H9 (cell line): ENCODE data around the gene TECTA. TPM values are rescaled to one million over a fixed set of nuclear protein-coding genes. Genes with fewer than 3 reads are reported as not detected.

ENCODE experiments used
- DNase-seq: peaks from one replicate; pipeline ENCODE4 v3.0.0-alpha.2; 2017
- H2AFZ ChIP-seq: one replicate; pipeline ENCODE4 v1.6.1; 2013; ENCODE audit warnings: mild to moderate bottlenecking, low read length, control low read depth, moderate library complexity
- H2AK5ac ChIP-seq: 2 replicates; pipeline ENCODE4 v1.6.1; 2013; ENCODE audit warnings: low read length, control low read depth, mixed read lengths; ENCODE audit not compliant: insufficient read length
- H2BK120ac ChIP-seq: one replicate; pipeline ENCODE4 v1.6.1; 2013; ENCODE audit warnings: low read depth, mild to moderate bottlenecking, low read length, control low read depth, inconsistent platforms; ENCODE audit not compliant: poor library complexity, severe bottlenecking
- H2BK12ac ChIP-seq: 2 replicates; pipeline ENCODE4 v1.6.1; 2013; ENCODE audit warnings: low read length, control low read depth, mixed read lengths, low read depth; ENCODE audit not compliant: insufficient read length
- H2BK15ac ChIP-seq: 2 replicates; pipeline ENCODE4 v1.6.1; 2013; ENCODE audit warnings: low read depth, low read length, control low read depth
- H2BK20ac ChIP-seq: one replicate; pipeline ENCODE4 v1.6.1; 2013; ENCODE audit warnings: low read depth, mild to moderate bottlenecking, low read length, control low read depth, inconsistent platforms; ENCODE audit not compliant: poor library complexity, severe bottlenecking
- H2BK5ac ChIP-seq: 2 replicates; pipeline ENCODE4 v1.6.1; 2013; ENCODE audit warnings: low read length, control low read depth, mixed read lengths; ENCODE audit not compliant: insufficient read length
- H3K14ac ChIP-seq: 2 replicates; pipeline ENCODE4 v1.6.1; 2013; ENCODE audit warnings: low read length, control low read depth; ENCODE audit not compliant: insufficient read depth
- H3K18ac ChIP-seq: 2 replicates; pipeline ENCODE4 v1.6.1; 2013; ENCODE audit warnings: low read depth, mild to moderate bottlenecking, mixed read lengths, low read length, control low read depth; ENCODE audit not compliant: insufficient read length
- H3K23ac ChIP-seq: 2 replicates; pipeline ENCODE4 v1.6.1; 2013; ENCODE audit warnings: low read length, control low read depth, mixed read lengths, low read depth; ENCODE audit not compliant: insufficient read length
- H3K23me2 ChIP-seq: 2 replicates; pipeline ENCODE4 v1.6.1; 2013; ENCODE audit warnings: low read depth, mild to moderate bottlenecking, mixed read lengths, low read length, control low read depth; ENCODE audit not compliant: insufficient read length, poor library complexity, severe bottlenecking
- H3K27ac ChIP-seq: 2 replicates; pipeline ENCODE4 v1.5.1; 2013; ENCODE audit warnings: low read length, control low read depth, mixed read lengths, low read depth; ENCODE audit not compliant: insufficient read length
- H3K27me3 ChIP-seq: 2 replicates; pipeline ENCODE4 v1.6.1; 2013; ENCODE audit warnings: low read length, control low read depth, inconsistent platforms; ENCODE audit not compliant: insufficient read depth
- H3K4ac ChIP-seq: 2 replicates; pipeline ENCODE4 v1.6.1; 2013; ENCODE audit warnings: low read depth, mild to moderate bottlenecking, control low read depth, inconsistent platforms, low read length, moderate library complexity
- H3K4me1 ChIP-seq: 2 replicates; pipeline ENCODE4 v1.6.1; 2013; ENCODE audit warnings: low read length, control low read depth, inconsistent platforms; ENCODE audit not compliant: insufficient read depth
- H3K4me2 ChIP-seq: 2 replicates; pipeline ENCODE4 v1.6.1; 2013; ENCODE audit warnings: low read length, control low read depth, mixed read lengths; ENCODE audit not compliant: insufficient read length, insufficient read depth
- H3K56ac ChIP-seq: 2 replicates; pipeline ENCODE4 v1.6.1; 2013; ENCODE audit warnings: low read depth, mild to moderate bottlenecking, mixed read lengths, low read length, control low read depth; ENCODE audit not compliant: insufficient read length
- H3K79me1 ChIP-seq: 2 replicates; pipeline ENCODE4 v1.6.1; 2013; ENCODE audit warnings: low read depth, mild to moderate bottlenecking, moderate library complexity, low read length, control low read depth, inconsistent platforms; ENCODE audit not compliant: insufficient read depth, poor library complexity, severe bottlenecking
- H3K79me2 ChIP-seq: 2 replicates; pipeline ENCODE4 v1.6.1; 2013; ENCODE audit warnings: low read length, control low read depth, inconsistent platforms; ENCODE audit not compliant: insufficient read depth
- H3K9ac ChIP-seq: 2 replicates; pipeline ENCODE4 v1.6.1; 2013; ENCODE audit warnings: low read length, control low read depth, mixed read lengths; ENCODE audit not compliant: insufficient read length; ENCODE audit errors: extremely low read depth
- H3K9me3 ChIP-seq: one replicate; pipeline ENCODE4 v1.6.1; 2013; ENCODE audit warnings: low read depth, low read length, inconsistent platforms; ENCODE audit not compliant: control insufficient read depth
- H3T11ph ChIP-seq: one replicate; pipeline ENCODE4 v1.6.1; 2013; ENCODE audit warnings: mild to moderate bottlenecking, low read length, control low read depth, inconsistent platforms
- H4K20me1 ChIP-seq: one replicate; pipeline ENCODE4 v1.6.1; 2013; ENCODE audit not compliant: control insufficient read depth, insufficient read length, insufficient read depth
- H4K5ac ChIP-seq: 2 replicates; pipeline ENCODE4 v1.6.1; 2013; ENCODE audit warnings: low read depth, mild to moderate bottlenecking, mixed read lengths, low read length, control low read depth; ENCODE audit not compliant: insufficient read length
- H4K8ac ChIP-seq: replicated peaks from 2 replicates; pipeline ENCODE4 v1.6.1; 2013; ENCODE audit warnings: low read length, control low read depth, mixed read lengths, low read depth; ENCODE audit not compliant: insufficient read length
- H4K91ac ChIP-seq: 2 replicates; pipeline ENCODE4 v1.6.1; 2013; ENCODE audit warnings: low read depth, mild to moderate bottlenecking, moderate library complexity, mixed read lengths, low read length, control low read depth; ENCODE audit not compliant: insufficient read length
- H3K27ac Mint-ChIP-seq, 3 experiments: 2 replicates in 2 of 3; 3 replicates in 1 of 3; pipeline ENCODE4 v1.8.0; 2020 to 2021; ENCODE audit warnings: mixed read lengths in 3 of 3, mild to moderate bottlenecking in 1 of 3, moderate library complexity in 1 of 3
- H3K27me3 Mint-ChIP-seq: 2 replicates; pipeline ENCODE4 v1.8.0; 2021; ENCODE audit warnings: low read depth, mild to moderate bottlenecking, moderate library complexity, mixed read lengths
- H3K36me3 Mint-ChIP-seq, 3 experiments: 2 replicates in 2 of 3; 3 replicates in 1 of 3; pipeline ENCODE4 v1.8.0; 2020 to 2021; ENCODE audit warnings: low read depth in 3 of 3, mixed read lengths in 3 of 3; ENCODE audit not compliant: insufficient read depth in 1 of 3
- H3K4me1 Mint-ChIP-seq, 2 experiments: 2 replicates each; pipeline ENCODE4 v1.8.0; 2020; ENCODE audit warnings: mixed read lengths in 2 of 2
- H3K4me3 Mint-ChIP-seq, 2 experiments: 2 replicates in 1 of 2; 3 replicates in 1 of 2; pipeline ENCODE4 v1.8.0; 2020 to 2021; ENCODE audit warnings: mild to moderate bottlenecking in 2 of 2, mixed read lengths in 2 of 2, moderate library complexity in 1 of 2
- H3K9me3 Mint-ChIP-seq, 2 experiments: 2 replicates in 1 of 2; 3 replicates in 1 of 2; pipeline ENCODE4 v1.8.0; 2020; ENCODE audit warnings: mild to moderate bottlenecking in 2 of 2, mixed read lengths in 2 of 2, moderate library complexity in 1 of 2
- CTCF ChIP-seq: fragments of 200-600 bp; sonication (generic); conservative IDR thresholded peaks from 3 replicates; pipeline ENCODE4 v1.8.0; 2021; ENCODE audit warnings: antibody characterized with exemption, mild to moderate bottlenecking
- WGBS: extraction: QIAGEN DNeasy Blood & Tissue Kit; methylation state at CpG from one replicate; pipeline ENCODE4 v1.1.7; 2013; ENCODE audit warnings: missing lambda C conversion rate, low lambda C conversion rate, mixed read lengths; ENCODE audit not compliant: insufficient read length; ENCODE audit errors: extremely low coverage; 5-methylcytosine and 5-hydroxymethylcytosine counted together
- total RNA-seq: library from RNA; stranded (reverse); gene quantifications from 2 replicates; pipeline ENCODE4 v1.2.1, GENCODE V29; 2021

The TECTA gene
- total RNA-seq, 1 experiment from 2014 or later = 0.66 TPM

GRCh38 chr11:121153472-121153871 is 52.4 kb downstream of the TECTA start:
- Histone ChIP-seq H3K4me2 (no peak overlapping the region), H3K79me2 (no peaks in the 10 kb centered on the region), H2AFZ (no peak overlapping the region), H3T11ph (no peak overlapping the region), H2BK5ac (no peak overlapping the region), H2BK15ac (no peak overlapping the region), H3K23ac (no peak overlapping the region), H3K18ac (no peak overlapping the region), H3K9me3 (no peaks in the 10 kb centered on the region), H3K27me3 (no peaks in the 10 kb centered on the region), H2BK20ac (no peak overlapping the region), H3K56ac (no peak overlapping the region), H2BK12ac (no peak overlapping the region), H3K27ac (no peak overlapping the region), H4K5ac (no peak overlapping the region), H3K4me1 (no peaks in the 10 kb centered on the region), H3K9ac (no peak overlapping the region), H3K23me2 (no peaks in the 10 kb centered on the region), H4K20me1 (no peaks in the 10 kb centered on the region), H2BK120ac (no peak overlapping the region), H4K8ac (no peak overlapping the region), H3K79me1 (no peaks in the 10 kb centered on the region), H4K91ac (no peak overlapping the region), H3K14ac (no peak overlapping the region), H2AK5ac (no peak overlapping the region), H3K4ac (no peak overlapping the region)
- H3K9me3 Mint-ChIP-seq = no peaks in the 10 kb centered on the region
- H3K36me3 Mint-ChIP-seq = no peaks in the 10 kb centered on the region; a peak in 2 of 7 replicates
- peaks cover 7 to 10% of the 10 kb centered on the region in 2 experiments for H3K4me1 Mint-ChIP-seq
- TF ChIP-seq CTCF = peak; percentile 68
- H3K4me3 Mint-ChIP-seq = no peak overlapping the region
- DNase-seq = no peak
- WGBS = no CpG with 5 or more reads among the region's 8 CpGs
- H3K27me3 Mint-ChIP-seq = peaks cover 8% of the 10 kb centered on the region
- no peak overlapping the region for H3K27ac Mint-ChIP-seq
